SK-N-SH (cell line): Measurements from ENCODE around the gene SPOP. TPM values are rescaled to one million over a fixed set of nuclear protein-coding genes. Genes with fewer than 3 reads are reported as not detected.

ENCODE experiments used
- CTCF ChIA-PET: fragments of 300-600, 350-600 bp; formaldehyde crosslinking; extraction: SDS; loops from one replicate; lab custom pipeline; 2021; lab: Yijun Ruan, JAX
- POLR2A ChIA-PET: fragments of 350-600 bp; sonication (Branson Sonifier 250); formaldehyde crosslinking; extraction: SDS; loops from one replicate; lab custom pipeline; 2020; ENCODE audit warnings: antibody characterized with exemption, inconsistent platforms; lab: Yijun Ruan, JAX
- DNase-seq: peaks from one replicate; pipeline ENCODE4 v3.0.0; 2012
- H2AFZ ChIP-seq: fragments of 200-600 bp; sonication (generic); 2 replicates; pipeline ENCODE4 v1.8.1; 2016; ENCODE audit warnings: antibody characterized with exemption, mild to moderate bottlenecking, low read depth
- H3F3A ChIP-seq: fragments of 200-600 bp; sonication (generic); replicated peaks from 2 replicates; pipeline ENCODE3; 2016; ENCODE audit warnings: antibody characterized with exemption, mild to moderate bottlenecking; ENCODE audit not compliant: insufficient read depth
- H3K27ac ChIP-seq, 2 experiments: fragments of 200-500 bp in 1 of 2; fragments of 200-600 bp in 1 of 2; sonication (Bioruptor generic) in 1 of 2; sonication (generic), shearing (Covaris generic) in 1 of 2; 2 replicates each; pipeline versions ENCODE4 v1.5.1 to v1.6.1; 2014 to 2016; ENCODE audit warnings: low read depth in 2 of 2, inconsistent platforms in 1 of 2, low read length in 1 of 2, mild to moderate bottlenecking in 1 of 2, mixed read lengths in 1 of 2
- H3K27me3 ChIP-seq: fragments of 200-600 bp; sonication (generic), shearing (Covaris generic); 2 replicates; pipeline ENCODE4 v1.6.1; 2016; ENCODE audit warnings: mixed run types; ENCODE audit not compliant: insufficient read depth
- H3K36me3 ChIP-seq, 2 experiments: fragments of 200-500 bp in 1 of 2; fragments of 200-600 bp in 1 of 2; sonication (Bioruptor generic) in 1 of 2; sonication (generic) in 1 of 2; replicated peaks in 1 of 2; 2 replicates each; pipeline versions ENCODE3 to v1.5.1; 2014 to 2016; ENCODE audit warnings: low read length in 1 of 2, mild to moderate bottlenecking in 1 of 2; ENCODE audit not compliant: insufficient read depth in 2 of 2, control insufficient read depth in 1 of 2
- H3K4me1 ChIP-seq, 2 experiments: fragments of 200-500 bp in 1 of 2; fragments of 200-600 bp in 1 of 2; sonication (Bioruptor generic) in 1 of 2; sonication (generic), shearing (Covaris generic) in 1 of 2; 2 replicates each; pipeline versions ENCODE4 v1.5.1 to v1.6.1; 2014 to 2016; ENCODE audit warnings: low read depth in 1 of 2, low read length in 1 of 2, mixed run types in 1 of 2; ENCODE audit not compliant: insufficient read depth in 2 of 2, control insufficient read depth in 1 of 2
- H3K4me2 ChIP-seq: fragments of 200-600 bp; sonication (generic), shearing (Covaris generic); 2 replicates; pipeline ENCODE4 v1.6.1; 2017; ENCODE audit warnings: mixed run types
- H3K4me3 ChIP-seq, 2 experiments: fragments of 200-500 bp in 1 of 2; fragments of 200-600 bp in 1 of 2; sonication (Bioruptor generic) in 1 of 2; sonication (generic), shearing (Covaris generic) in 1 of 2; 2 replicates each; pipeline versions ENCODE4 v1.5.1 to v1.8.1; 2014 to 2016; ENCODE audit warnings: low read depth in 2 of 2, inconsistent platforms in 1 of 2, low read length in 1 of 2, mild to moderate bottlenecking in 1 of 2, mixed read lengths in 1 of 2, moderate library complexity in 1 of 2
- H3K79me2 ChIP-seq: fragments of 200-600 bp; sonication (generic); 2 replicates; pipeline ENCODE4 v1.8.1; 2017; ENCODE audit warnings: mild to moderate bottlenecking; ENCODE audit not compliant: insufficient read depth
- H3K9ac ChIP-seq: fragments of 200-600 bp; sonication (generic); 2 replicates; pipeline ENCODE4 v1.6.1; 2017; ENCODE audit warnings: mixed run types
- H3K9me2 ChIP-seq: fragments of 200-600 bp; sonication (generic); 2 replicates; pipeline ENCODE4 v1.6.1; 2017; ENCODE audit warnings: mixed run types
- H3K9me3 ChIP-seq: fragments of 200-600 bp; sonication (generic); 2 replicates; pipeline ENCODE4 v1.6.1; 2017; ENCODE audit warnings: mixed run types, mild to moderate bottlenecking, moderate library complexity
- H4K20me1 ChIP-seq: fragments of 200-600 bp; sonication (generic); 2 replicates; pipeline ENCODE4 v1.6.1; 2017; ENCODE audit warnings: mild to moderate bottlenecking, mixed run types; ENCODE audit not compliant: insufficient read depth
- CTCF ChIP-seq: fragments of 200-600 bp; sonication (generic); IDR thresholded peaks from 2 replicates; pipeline ENCODE4 v1.6.1; 2017; ENCODE audit warnings: antibody characterized with exemption, mild to moderate bottlenecking, moderate library complexity
- EP300 ChIP-seq, 2 experiments: IDR thresholded peaks; 2 replicates each; pipeline versions ENCODE4 v1.4.0 to v1.6.1; 2012; ENCODE audit warnings: borderline replicate concordance in 1 of 2, low read depth in 1 of 2, low read length in 1 of 2
- EZH2phosphoT487 ChIP-seq: fragments of 200-600 bp; sonication (generic); IDR thresholded peaks from 2 replicates; pipeline ENCODE4 v1.6.1; 2017; ENCODE audit warnings: low read depth, mixed run types, mild to moderate bottlenecking, antibody characterized with exemption, moderate library complexity, borderline replicate concordance
- FOSL2 ChIP-seq: IDR thresholded peaks from 2 replicates; pipeline ENCODE4 v1.4.0; 2012; ENCODE audit warnings: low read depth, mild to moderate bottlenecking, moderate library complexity, borderline replicate concordance
- GABPA ChIP-seq: IDR thresholded peaks from 2 replicates; pipeline ENCODE4 v1.4.0; 2012; ENCODE audit warnings: low read depth, mild to moderate bottlenecking
- GATA2 ChIP-seq: sonication (generic); formaldehyde crosslinking; IDR thresholded peaks from 2 replicates; pipeline ENCODE4 v1.5.0; 2020; ENCODE audit warnings: mild to moderate bottlenecking, missing genetic modification reagents
- IRF3 ChIP-seq: fragments of 150-350 bp; IDR thresholded peaks from 2 replicates; pipeline ENCODE4 v1.6.1; 2016; ENCODE audit warnings: mild to moderate bottlenecking, low read depth, low read length
- POLR2AphosphoS5 ChIP-seq: IDR thresholded peaks from 2 replicates; pipeline ENCODE4 v1.6.1; 2012; ENCODE audit warnings: low read depth, low read length
- RAD21 ChIP-seq: IDR thresholded peaks from 2 replicates; pipeline ENCODE4 v1.6.1; 2012; ENCODE audit warnings: mild to moderate bottlenecking, low read length
- RCOR1 ChIP-seq: fragments of 150-350 bp; IDR thresholded peaks from 2 replicates; pipeline ENCODE4 v1.6.1; 2017; ENCODE audit warnings: antibody characterized with exemption, low read length
- RFX5 ChIP-seq: IDR thresholded peaks from 2 replicates; pipeline ENCODE4 v1.6.1; 2012; ENCODE audit warnings: mild to moderate bottlenecking, improper control_type of control experiment, low read length
- SMC3 ChIP-seq: IDR thresholded peaks from 2 replicates; pipeline ENCODE4 v1.6.1; 2012; ENCODE audit warnings: low read depth, low read length, improper control_type of control experiment
- TEAD4 ChIP-seq: IDR thresholded peaks from 2 replicates; pipeline ENCODE4 v1.4.0; 2012; ENCODE audit warnings: mild to moderate bottlenecking, borderline replicate concordance; ENCODE audit not compliant: insufficient read depth
- USF1 ChIP-seq: IDR thresholded peaks from 2 replicates; pipeline ENCODE4 v1.4.0; 2012; ENCODE audit warnings: low read depth, borderline replicate concordance
- USF2 ChIP-seq: fragments of 150-350 bp; IDR thresholded peaks from 2 replicates; pipeline ENCODE4 v1.6.1; 2017; ENCODE audit warnings: antibody characterized with exemption, low read length, low read depth, borderline replicate concordance
- YY1 ChIP-seq: IDR thresholded peaks from 2 replicates; pipeline ENCODE4 v1.4.0; 2012; ENCODE audit warnings: low read depth, mild to moderate bottlenecking
- WGBS: methylation state at CpG from one replicate; pipeline ENCODE4 v1.1.6; 2017; ENCODE audit warnings: low lambda C conversion rate; 5-methylcytosine and 5-hydroxymethylcytosine counted together
- polyA plus RNA-seq, 3 experiments: library from polyadenylated mRNA; depleted of rRNA; stranded (reverse); fragments of >200 nt; gene quantifications; 2 replicates each; pipeline ENCODE4 v1.2.3, GENCODE V29; 2012

Gene SPOP
- polyA plus RNA-seq, 1 of the 3 experiments (the other 2 are of a cell fraction) = 54.0 TPM

- peaks cover 98% of the 10 kb centered on the region for H3K79me2 ChIP-seq
- TF ChIP-seq IRF3 (no peak), USF2 (no peak), FOSL2 (no peak), EP300 (IDR thresholded peaks at IDR 0.05; ENCODE audit: borderline replicate concordance in 1 of 2, low read depth in 1 of 2, low read length in 1 of 2) (no peak), POLR2AphosphoS5 (no peak), RFX5 (no peak), CTCF (no peak), TEAD4 (no peak), SMC3 (no peak), GABPA (no peak)
- TF ChIP-seq, all 33 proteins: peak for 0
- H3K36me3 ChIP-seq = peaks cover 11 to 32% of the 10 kb centered on the region in 2 experiments
- H3K4me2 ChIP-seq = no peak overlapping the region
- no peak overlapping the region for H3K9ac ChIP-seq
- CTCF ChIA-PET = interaction anchor here (1.2 to 50.8 kb wide), 6 partner anchors 8 to 173 kb away, joined by 3 to 2107 read pairs (median 6); partner anchors contain the start of gene NXPH3
- H3K27me3 ChIP-seq = no peaks in the 10 kb centered on the region
- H2AFZ ChIP-seq = no peak overlapping the region
- peaks cover 37% of the 10 kb centered on the region for H4K20me1 ChIP-seq
- H3F3A ChIP-seq = peaks cover 9% of the 10 kb centered on the region
- H3K9me3 ChIP-seq = no peaks in the 10 kb centered on the region
- H3K4me3 ChIP-seq = no peak overlapping the region
- H3K27ac ChIP-seq = no peak overlapping the region; a peak in 1 of 4 replicates
- no peaks in the 10 kb centered on the region for H3K9me2 ChIP-seq
- no peak for DNase-seq
- no peaks in the 10 kb centered on the region; a peak in 2 of 4 replicates for H3K4me1 ChIP-seq
- POLR2A ChIA-PET = no interaction called here
- WGBS = 98% methylated on average over 1 of the region's 1 CpG
These were observed 7.9 kb downstream of the SPOP start for GRCh38 chr17:49670002-49670401.

GRCh38 chr17:49667854-49668253, 10.0 kb downstream of the SPOP start:
- ChIA-PET CTCF (interaction anchor here (1.2 kb wide), 1 partner anchor 48 kb away, joined by 3 read pairs; no protein-coding TSS in a partner anchor), POLR2A (no interaction called here)
- Histone ChIP-seq H4K20me1 (peaks cover 36% of the 10 kb centered on the region), H2AFZ (no peak overlapping the region), H3K4me2 (no peak overlapping the region), H3K9ac (no peak overlapping the region), H3K9me2 (no peaks in the 10 kb centered on the region), H3K27ac (no peak overlapping the region), H3K4me1 (no peaks in the 10 kb centered on the region; a peak in 3 of 4 replicates), H3K79me2 (peaks cover 97% of the 10 kb centered on the region), H3K36me3 (peaks cover 3 to 26% of the 10 kb centered on the region in 2 experiments), H3F3A (peaks cover 9% of the 10 kb centered on the region), H3K4me3 (no peak overlapping the region), H3K27me3 (no peaks in the 10 kb centered on the region), H3K9me3 (no peaks in the 10 kb centered on the region)
- TF ChIP-seq GATA2 (no peak), CTCF (no peak), RAD21 (no peak), EZH2phosphoT487 (no peak), YY1 (no peak), RCOR1 (no peak), USF1 (no peak), POLR2AphosphoS5 (no peak), GABPA (no peak)
- WGBS = 97% methylated on average over 2 of the region's 2 CpGs
- DNase-seq = no peak
